ENCODE results near the gene MBTPS1. TPM values are rescaled to one million over a fixed set of nuclear protein-coding genes. Genes with fewer than 3 reads are reported as not detected.

The MBTPS1 gene
- polyA plus RNA-seq, 2 donors = 23.1 to 25.6 TPM

DNA sequence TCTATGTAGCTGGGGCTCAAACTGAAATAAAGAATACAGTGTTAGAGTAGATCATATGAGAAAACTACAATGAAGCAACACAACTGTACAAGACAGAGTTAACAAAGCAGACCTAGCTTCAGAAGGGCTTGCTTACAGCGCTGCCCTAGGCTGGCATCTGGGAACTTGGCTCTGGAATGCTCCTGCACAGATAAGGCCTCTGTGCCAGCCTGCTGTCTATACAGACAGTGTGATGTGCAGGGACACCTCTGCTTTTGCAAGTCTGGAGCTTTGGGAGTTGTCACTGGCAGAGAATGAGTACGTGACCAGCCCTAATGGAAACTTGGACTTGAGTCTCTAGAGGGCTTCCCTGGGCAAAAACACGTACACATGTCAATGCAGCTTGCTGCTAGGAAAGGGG lies 42.0 kb downstream of the MBTPS1 start:
- no peaks in the 10 kb centered on the region for H3K4me1 ChIP-seq (ENCODE audit: control insufficient read depth in 2 of 2, insufficient read depth in 2 of 2, low read length in 1 of 2)
- H3K9me3 ChIP-seq (ENCODE audit: control insufficient read depth in 2 of 2, insufficient read depth in 1 of 2, low read depth in 1 of 2, low read length in 1 of 2) = no peaks in the 10 kb centered on the region
- WGBS, 2 donors = 91 to 95% methylated on average over 3 of the region's 3 CpGs
- no peak overlapping the region for H3K27ac ChIP-seq (ENCODE audit: low read depth in 2 of 2, low read length in 1 of 2)
- peaks cover 12 to 30% of the 10 kb centered on the region in 2 donors for H3K36me3 ChIP-seq (ENCODE audit: control insufficient read depth in 2 of 2, insufficient read depth in 2 of 2, low read length in 1 of 2)
- no peak overlapping the region for H3K4me3 ChIP-seq (ENCODE audit: low read depth in 1 of 2, low read length in 2 of 2)
- H3K27me3 ChIP-seq (ENCODE audit: control insufficient read depth in 1 of 2, insufficient read depth in 2 of 2, low read length in 2 of 2) = no peaks in the 10 kb centered on the region

DNA sequence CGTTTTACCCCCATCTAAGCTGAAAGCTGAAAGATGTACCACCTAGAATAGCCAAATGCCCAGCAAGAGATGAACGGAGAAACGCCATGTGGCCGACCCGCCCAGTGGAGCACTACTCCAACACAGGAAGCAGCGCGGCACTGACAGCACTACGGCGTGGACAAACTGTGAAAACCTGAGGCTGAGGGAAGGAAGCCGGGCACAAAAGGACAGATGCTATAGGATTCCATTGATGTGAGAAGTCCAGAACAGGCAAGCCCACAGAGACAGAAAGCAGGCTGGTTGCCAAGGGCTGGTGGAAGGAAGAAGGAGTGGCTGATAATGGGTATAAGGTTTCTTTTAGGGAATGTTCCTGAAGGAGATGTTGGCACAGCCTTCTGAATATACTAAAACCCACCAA lies 44.7 kb downstream of the MBTPS1 start:
- no peaks in the 10 kb centered on the region for H3K4me1 ChIP-seq (ENCODE audit: control insufficient read depth in 2 of 2, insufficient read depth in 2 of 2, low read length in 1 of 2)
- 83 to 92% methylated on average over 10 of the region's 10 CpGs for WGBS, 2 donors
- no peaks in the 10 kb centered on the region for H3K27me3 ChIP-seq (ENCODE audit: control insufficient read depth in 1 of 2, insufficient read depth in 2 of 2, low read length in 2 of 2)
- no peak overlapping the region for H3K4me3 ChIP-seq (ENCODE audit: low read depth in 1 of 2, low read length in 2 of 2)
- H3K36me3 ChIP-seq (ENCODE audit: control insufficient read depth in 2 of 2, insufficient read depth in 2 of 2, low read length in 1 of 2) = peaks cover 31 to 44% of the 10 kb centered on the region in 2 donors
- H3K9me3 ChIP-seq (ENCODE audit: control insufficient read depth in 2 of 2, insufficient read depth in 1 of 2, low read depth in 1 of 2, low read length in 1 of 2) = no peaks in the 10 kb centered on the region
- no peak overlapping the region for H3K27ac ChIP-seq (ENCODE audit: low read depth in 2 of 2, low read length in 1 of 2)

DNA sequence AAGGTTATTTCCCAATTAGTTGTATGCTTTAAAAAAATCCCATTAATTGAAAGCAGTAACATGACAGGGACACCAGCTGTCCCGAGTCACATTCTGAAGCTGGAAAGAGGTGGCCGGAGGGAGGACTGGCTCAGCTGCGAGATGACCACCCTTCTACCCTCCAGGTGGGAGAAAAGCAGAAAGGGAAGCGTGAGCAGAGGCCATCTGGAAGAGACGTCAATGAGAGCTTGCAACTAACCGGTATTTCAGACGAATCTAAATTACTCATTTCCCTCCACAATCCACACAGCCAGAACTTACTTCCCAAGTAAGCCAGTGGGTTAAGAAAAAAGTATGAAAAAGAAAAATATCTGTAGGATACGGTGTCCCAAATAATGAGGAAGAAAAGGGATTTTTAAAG lies 45.6 kb downstream of the MBTPS1 start:
- Histone ChIP-seq H3K9me3 (ENCODE audit: control insufficient read depth in 2 of 2, insufficient read depth in 1 of 2, low read depth in 1 of 2, low read length in 1 of 2) (no peaks in the 10 kb centered on the region), H3K27me3 (ENCODE audit: control insufficient read depth in 1 of 2, insufficient read depth in 2 of 2, low read length in 2 of 2) (no peaks in the 10 kb centered on the region), H3K4me1 (ENCODE audit: control insufficient read depth in 2 of 2, insufficient read depth in 2 of 2, low read length in 1 of 2) (no peaks in the 10 kb centered on the region), H3K4me3 (ENCODE audit: low read depth in 1 of 2, low read length in 2 of 2) (no peak overlapping the region), H3K27ac (ENCODE audit: low read depth in 2 of 2, low read length in 1 of 2) (no peak overlapping the region), H3K36me3 (ENCODE audit: control insufficient read depth in 2 of 2, insufficient read depth in 2 of 2, low read length in 1 of 2) (peaks cover 31 to 47% of the 10 kb centered on the region in 2 donors)
- WGBS, 2 donors = 90 to 91% methylated on average over 8 of the region's 8 CpGs

DNA sequence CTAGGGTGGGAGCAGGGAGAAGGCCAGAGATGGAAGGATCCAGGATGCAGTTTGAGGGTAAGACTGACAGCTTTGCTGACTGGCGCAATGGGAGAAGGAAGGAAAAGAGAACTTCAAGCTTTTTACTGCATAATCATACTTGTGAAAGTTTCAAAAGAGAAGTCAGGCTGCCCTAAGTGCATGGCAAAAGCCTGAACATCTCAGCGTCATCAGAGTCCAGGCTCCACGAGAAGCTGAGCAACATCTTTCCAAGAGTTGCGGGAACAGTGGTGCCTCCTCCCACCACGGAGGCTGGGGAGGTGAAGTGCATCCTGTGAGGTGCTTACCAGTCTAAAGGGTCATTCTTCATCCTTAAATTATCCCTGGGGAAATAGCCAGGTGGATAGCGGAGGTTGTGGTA lies 47.2 kb downstream of the MBTPS1 start:
- no peaks in the 10 kb centered on the region for H3K4me1 ChIP-seq (ENCODE audit: control insufficient read depth in 2 of 2, insufficient read depth in 2 of 2, low read length in 1 of 2)
- no peaks in the 10 kb centered on the region for H3K9me3 ChIP-seq (ENCODE audit: control insufficient read depth in 2 of 2, insufficient read depth in 1 of 2, low read depth in 1 of 2, low read length in 1 of 2)
- H3K27ac ChIP-seq (ENCODE audit: low read depth in 2 of 2, low read length in 1 of 2) = no peak overlapping the region
- peaks cover 22 to 40% of the 10 kb centered on the region in 2 donors for H3K36me3 ChIP-seq (ENCODE audit: control insufficient read depth in 2 of 2, insufficient read depth in 2 of 2, low read length in 1 of 2)
- WGBS, 2 donors = 89 to 93% methylated on average over 6 of the region's 6 CpGs
- H3K27me3 ChIP-seq (ENCODE audit: control insufficient read depth in 1 of 2, insufficient read depth in 2 of 2, low read length in 2 of 2) = no peaks in the 10 kb centered on the region
- H3K4me3 ChIP-seq (ENCODE audit: low read depth in 1 of 2, low read length in 2 of 2) = no peak overlapping the region

DNA sequence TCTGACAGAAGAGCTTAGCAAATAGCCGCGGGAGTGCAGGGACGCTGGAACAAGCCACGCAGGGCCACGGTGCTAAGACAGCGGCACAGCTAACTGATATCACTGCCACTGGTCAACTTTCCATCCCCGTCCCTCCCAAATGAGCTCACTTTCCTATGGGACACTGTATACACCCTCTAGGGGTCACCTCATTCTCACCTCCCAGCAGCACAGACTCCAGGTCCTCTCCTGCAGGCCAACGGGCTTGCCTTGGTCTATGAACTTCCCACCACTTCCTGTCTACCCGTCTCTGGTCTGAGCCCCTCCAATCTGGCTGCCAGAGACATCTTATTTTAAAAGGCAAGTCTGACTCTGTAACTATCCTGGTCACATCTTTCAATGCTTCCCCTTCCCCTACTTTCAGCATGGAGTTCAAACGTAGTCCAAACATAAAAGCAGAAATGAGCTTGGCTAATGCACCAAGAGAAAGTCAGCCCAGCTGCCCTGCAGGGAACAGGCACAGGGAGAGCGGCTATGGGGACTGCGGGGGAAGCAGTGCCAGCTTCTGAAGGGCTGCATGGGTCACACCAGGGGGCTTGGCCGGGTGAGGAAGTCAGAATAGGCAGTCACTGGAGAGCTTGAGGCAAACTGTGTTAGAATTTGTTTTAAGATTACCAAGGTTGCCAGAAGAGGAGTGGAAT lies 47.8 kb downstream of the MBTPS1 start:
- Histone ChIP-seq H3K27ac (ENCODE audit: low read depth in 2 of 2, low read length in 1 of 2) (no peak overlapping the region), H3K4me1 (ENCODE audit: control insufficient read depth in 2 of 2, insufficient read depth in 2 of 2, low read length in 1 of 2) (no peaks in the 10 kb centered on the region), H3K36me3 (ENCODE audit: control insufficient read depth in 2 of 2, insufficient read depth in 2 of 2, low read length in 1 of 2) (peaks cover 21 to 35% of the 10 kb centered on the region in 2 donors), H3K27me3 (ENCODE audit: control insufficient read depth in 1 of 2, insufficient read depth in 2 of 2, low read length in 2 of 2) (no peaks in the 10 kb centered on the region), H3K4me3 (ENCODE audit: low read depth in 1 of 2, low read length in 2 of 2) (no peak overlapping the region), H3K9me3 (ENCODE audit: control insufficient read depth in 2 of 2, insufficient read depth in 1 of 2, low read depth in 1 of 2, low read length in 1 of 2) (no peaks in the 10 kb centered on the region)
- 86 to 87% methylated on average over 13 of the region's 13 CpGs for WGBS, 2 donors

DNA sequence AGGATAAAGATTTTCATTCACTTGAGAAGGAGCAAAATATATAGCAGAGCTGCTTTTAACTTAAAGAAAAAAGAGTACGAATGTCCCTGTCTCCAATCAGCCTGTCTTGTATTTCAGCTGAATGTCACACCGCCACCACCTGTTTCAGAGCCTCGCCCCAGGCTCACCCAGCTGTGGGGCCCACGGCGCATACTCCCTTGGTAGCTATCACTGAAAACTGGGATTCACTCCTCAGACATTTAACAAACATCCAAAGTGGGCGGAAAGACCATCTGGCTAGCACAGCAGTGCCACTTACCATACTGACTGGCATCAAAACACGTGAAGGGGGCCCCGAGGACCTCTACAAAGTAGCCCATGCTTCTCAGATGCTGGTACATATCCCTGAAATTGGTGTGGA lies 48.7 kb downstream of the MBTPS1 start:
- no peak overlapping the region for H3K4me3 ChIP-seq (ENCODE audit: low read depth in 1 of 2, low read length in 2 of 2)
- H3K27me3 ChIP-seq (ENCODE audit: control insufficient read depth in 1 of 2, insufficient read depth in 2 of 2, low read length in 2 of 2) = no peaks in the 10 kb centered on the region
- H3K27ac ChIP-seq (ENCODE audit: low read depth in 2 of 2, low read length in 1 of 2) = no peak overlapping the region
- peaks cover 21 to 37% of the 10 kb centered on the region in 2 donors for H3K36me3 ChIP-seq (ENCODE audit: control insufficient read depth in 2 of 2, insufficient read depth in 2 of 2, low read length in 1 of 2)
- no peaks in the 10 kb centered on the region for H3K9me3 ChIP-seq (ENCODE audit: control insufficient read depth in 2 of 2, insufficient read depth in 1 of 2, low read depth in 1 of 2, low read length in 1 of 2)
- H3K4me1 ChIP-seq (ENCODE audit: control insufficient read depth in 2 of 2, insufficient read depth in 2 of 2, low read length in 1 of 2) = no peaks in the 10 kb centered on the region
- 95% methylated on average over 8 of the region's 8 CpGs for WGBS, 2 donors

DNA sequence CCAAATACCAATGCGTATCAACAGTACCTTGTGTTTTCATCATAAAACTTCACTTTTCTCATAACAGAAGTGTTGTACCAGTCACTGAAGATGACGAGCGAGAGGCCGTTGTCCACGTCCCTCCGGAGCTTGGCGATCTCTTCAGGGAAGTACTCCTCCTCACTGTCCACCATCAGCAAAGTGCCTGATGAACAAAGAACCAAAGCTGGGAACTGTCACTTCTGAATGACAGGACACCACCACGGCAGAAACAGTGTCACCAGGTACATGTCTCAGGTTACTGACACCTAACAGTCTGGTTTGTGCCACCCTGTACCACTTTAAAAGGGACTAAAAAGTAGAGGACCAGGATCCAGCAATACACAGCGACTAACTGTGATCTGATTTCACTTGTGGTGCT lies 49.1 kb downstream of the MBTPS1 start:
- no peak overlapping the region for H3K4me3 ChIP-seq (ENCODE audit: low read depth in 1 of 2, low read length in 2 of 2)
- H3K4me1 ChIP-seq (ENCODE audit: control insufficient read depth in 2 of 2, insufficient read depth in 2 of 2, low read length in 1 of 2) = no peaks in the 10 kb centered on the region
- WGBS, 2 donors = 93 to 94% methylated on average over 9 of the region's 9 CpGs
- no peaks in the 10 kb centered on the region for H3K9me3 ChIP-seq (ENCODE audit: control insufficient read depth in 2 of 2, insufficient read depth in 1 of 2, low read depth in 1 of 2, low read length in 1 of 2)
- no peaks in the 10 kb centered on the region for H3K27me3 ChIP-seq (ENCODE audit: control insufficient read depth in 1 of 2, insufficient read depth in 2 of 2, low read length in 2 of 2)
- H3K36me3 ChIP-seq (ENCODE audit: control insufficient read depth in 2 of 2, insufficient read depth in 2 of 2, low read length in 1 of 2) = peaks cover 21 to 41% of the 10 kb centered on the region in 2 donors
- no peak overlapping the region for H3K27ac ChIP-seq (ENCODE audit: low read depth in 2 of 2, low read length in 1 of 2)

DNA sequence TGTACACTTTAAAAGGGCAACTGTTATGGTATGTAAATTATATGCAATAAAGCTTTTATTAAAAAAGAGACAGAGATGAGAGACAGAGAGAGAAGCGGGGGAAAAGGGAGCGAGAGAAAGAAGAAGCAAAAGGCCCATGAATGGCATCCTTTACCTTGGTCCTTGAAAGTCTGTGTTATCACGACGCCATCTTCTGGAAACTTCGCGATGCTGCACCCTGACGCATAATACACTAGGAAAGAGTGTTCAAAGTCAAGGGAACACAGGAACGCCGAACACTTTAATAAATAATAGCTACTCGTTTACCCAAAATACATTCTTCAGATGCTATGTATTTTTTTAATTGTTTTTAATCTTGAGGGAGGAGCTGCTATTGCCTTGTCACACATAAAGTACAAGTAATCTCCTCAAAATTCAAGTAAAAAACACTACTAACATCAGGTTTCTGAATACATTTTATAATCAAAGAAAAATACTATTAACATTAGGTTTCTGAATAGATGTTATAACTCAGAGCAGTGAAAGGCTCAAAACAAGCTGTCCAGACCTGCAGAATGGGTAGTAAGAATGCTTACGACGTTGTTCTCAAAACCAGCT lies 51.1 kb downstream of the MBTPS1 start:
- H3K27me3 ChIP-seq (ENCODE audit: control insufficient read depth in 1 of 2, insufficient read depth in 2 of 2, low read length in 2 of 2) = no peaks in the 10 kb centered on the region
- no peak overlapping the region for H3K27ac ChIP-seq (ENCODE audit: low read depth in 2 of 2, low read length in 1 of 2)
- H3K4me3 ChIP-seq (ENCODE audit: low read depth in 1 of 2, low read length in 2 of 2) = no peak overlapping the region
- H3K36me3 ChIP-seq (ENCODE audit: control insufficient read depth in 2 of 2, insufficient read depth in 2 of 2, low read length in 1 of 2) = peaks cover 21 to 48% of the 10 kb centered on the region in 2 donors
- no peaks in the 10 kb centered on the region for H3K4me1 ChIP-seq (ENCODE audit: control insufficient read depth in 2 of 2, insufficient read depth in 2 of 2, low read length in 1 of 2)
- no peaks in the 10 kb centered on the region for H3K9me3 ChIP-seq (ENCODE audit: control insufficient read depth in 2 of 2, insufficient read depth in 1 of 2, low read depth in 1 of 2, low read length in 1 of 2)
- WGBS, 2 donors = 40 to 44% methylated on average over 12 of the region's 12 CpGs

DNA sequence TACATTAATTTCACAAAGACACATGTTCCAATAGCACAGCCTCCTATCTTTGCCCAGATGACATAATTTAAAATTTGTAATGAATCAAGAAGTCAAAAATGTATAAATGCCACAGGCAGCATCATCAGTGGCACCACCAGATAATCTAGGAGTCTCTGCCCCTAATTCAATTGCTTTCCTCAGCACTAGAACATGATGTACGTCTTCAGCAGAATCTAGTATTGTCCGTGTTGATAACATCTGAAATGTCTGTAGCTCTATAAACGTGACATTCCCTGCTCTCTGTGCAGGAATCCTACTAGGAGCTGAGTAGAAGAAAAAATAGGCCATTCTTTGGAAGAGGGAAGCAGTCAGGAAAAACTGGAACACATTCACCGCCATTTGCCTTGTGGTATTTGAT lies 52.8 kb downstream of the MBTPS1 start:
- WGBS, 2 donors = 94 to 98% methylated on average over 4 of the region's 4 CpGs
- Histone ChIP-seq H3K9me3 (ENCODE audit: control insufficient read depth in 2 of 2, insufficient read depth in 1 of 2, low read depth in 1 of 2, low read length in 1 of 2) (no peaks in the 10 kb centered on the region), H3K4me1 (ENCODE audit: control insufficient read depth in 2 of 2, insufficient read depth in 2 of 2, low read length in 1 of 2) (no peaks in the 10 kb centered on the region), H3K4me3 (ENCODE audit: low read depth in 1 of 2, low read length in 2 of 2) (no peak overlapping the region), H3K27ac (ENCODE audit: low read depth in 2 of 2, low read length in 1 of 2) (no peak overlapping the region), H3K27me3 (ENCODE audit: control insufficient read depth in 1 of 2, insufficient read depth in 2 of 2, low read length in 2 of 2) (no peaks in the 10 kb centered on the region), H3K36me3 (ENCODE audit: control insufficient read depth in 2 of 2, insufficient read depth in 2 of 2, low read length in 1 of 2) (peaks cover 20 to 44% of the 10 kb centered on the region in 2 donors)
